Caco-2 (cell line): ENCODE measurements around the gene PER3. TPM values are rescaled to one million over a fixed set of nuclear protein-coding genes. Genes with fewer than 3 reads are reported as not detected.

Experiments
- BruUV-seq: library from RNA; stranded (reverse); fragments of 400-500 nt; replicated peaks from 2 replicates; lab custom pipeline; 2021; lab: Mats Ljungman, UMichigan
- CTCF ChIA-PET: fragments of 300-600 bp; sonication (Branson Sonifier 250); formaldehyde crosslinking; loops from one replicate; lab custom pipeline; 2022; ENCODE audit warnings: antibody characterized with exemption; lab: Charles Lee
- POLR2A ChIA-PET: fragments of 300-600 bp; sonication (Branson Sonifier 250); formaldehyde crosslinking; loops from one replicate; lab custom pipeline; 2022; ENCODE audit warnings: antibody characterized with exemption; lab: Charles Lee
- DNase-seq, 2 experiments: peaks; one replicate each; pipeline versions ENCODE4 v3.0.0 to v3.0.0-alpha.2; 2020 to 2022
- H3K27me3 ChIP-seq: replicated peaks from 2 replicates; pipeline ENCODE4 v1.6.0; 2011; ENCODE audit warnings: low read length; ENCODE audit not compliant: control insufficient read depth, insufficient read depth
- H3K36me3 ChIP-seq: 2 replicates; pipeline ENCODE4 v1.5.1; 2011; ENCODE audit warnings: low read length; ENCODE audit not compliant: control insufficient read depth, insufficient read depth
- H3K4me1 ChIP-seq: fragments of 250-450 bp; sonication (Bioruptor Pico); 2 replicates; pipeline ENCODE4 v1.5.1; 2020; ENCODE audit warnings: mild to moderate bottlenecking
- H3K4me3 ChIP-seq: 2 replicates; pipeline ENCODE4 v1.5.1; 2011; ENCODE audit warnings: low read depth, mild to moderate bottlenecking, control low read depth, low read length
- H3K9me3 ChIP-seq: fragments of 250-450 bp; sonication (Bioruptor Pico); 2 replicates; pipeline ENCODE4 v1.5.1; 2020; ENCODE audit warnings: mild to moderate bottlenecking, moderate library complexity
- H3K27ac Mint-ChIP-seq: one replicate; pipeline ENCODE4 v1.8.0; 2022; ENCODE audit warnings: mixed read lengths; ENCODE audit not compliant: unreplicated experiment
- H3K27me3 Mint-ChIP-seq: one replicate; pipeline ENCODE4 v1.8.0; 2022; ENCODE audit warnings: mixed read lengths; ENCODE audit not compliant: insufficient read depth, unreplicated experiment
- H3K36me3 Mint-ChIP-seq: one replicate; pipeline ENCODE4 v1.8.0; 2022; ENCODE audit warnings: mild to moderate bottlenecking, mixed read lengths; ENCODE audit not compliant: insufficient read depth, unreplicated experiment
- H3K4me1 Mint-ChIP-seq: one replicate; pipeline ENCODE4 v1.8.0; 2022; ENCODE audit warnings: low read depth, mixed read lengths; ENCODE audit not compliant: unreplicated experiment
- H3K4me3 Mint-ChIP-seq: one replicate; pipeline ENCODE4 v1.8.0; 2022; ENCODE audit warnings: mild to moderate bottlenecking, moderate library complexity, mixed read lengths; ENCODE audit not compliant: unreplicated experiment
- H3K9me3 Mint-ChIP-seq: one replicate; pipeline ENCODE4 v1.8.0; 2022; ENCODE audit warnings: mixed read lengths; ENCODE audit not compliant: unreplicated experiment
- intact Hi-C: fragments of 100-400 bp; cut with micrococcal nuclease; formaldehyde crosslinking; loops from one replicate; pipeline ENCODE4 v1.10.0; 2022; ENCODE audit not compliant: unreplicated experiment
- total RNA-seq: library from RNA; stranded (reverse); gene quantifications from 2 replicates; pipeline ENCODE4 v1.2.3, GENCODE V29; 2022
- TF ChIP-seq, protein P1 (sequence below), 2 experiments: fragments of 200-600 bp in 1 of 2; IDR thresholded peaks; 1 replicate in 1 of 2; 2 replicates in 1 of 2; pipeline versions ENCODE4 v1.5.1 to v1.8.0; 2011 to 2022; ENCODE audit warnings: antibody characterized with exemption in 1 of 2, control low read depth in 1 of 2, inconsistent platforms in 1 of 2, low read depth in 1 of 2, low read length in 1 of 2, mild to moderate bottlenecking in 1 of 2, moderate library complexity in 1 of 2; ENCODE audit not compliant: insufficient read depth in 1 of 2, severe bottlenecking in 1 of 2, unreplicated experiment in 1 of 2

Gene PER3
- total RNA-seq, 1 experiment from 2014 or later: 27.4 TPM

DNA sequence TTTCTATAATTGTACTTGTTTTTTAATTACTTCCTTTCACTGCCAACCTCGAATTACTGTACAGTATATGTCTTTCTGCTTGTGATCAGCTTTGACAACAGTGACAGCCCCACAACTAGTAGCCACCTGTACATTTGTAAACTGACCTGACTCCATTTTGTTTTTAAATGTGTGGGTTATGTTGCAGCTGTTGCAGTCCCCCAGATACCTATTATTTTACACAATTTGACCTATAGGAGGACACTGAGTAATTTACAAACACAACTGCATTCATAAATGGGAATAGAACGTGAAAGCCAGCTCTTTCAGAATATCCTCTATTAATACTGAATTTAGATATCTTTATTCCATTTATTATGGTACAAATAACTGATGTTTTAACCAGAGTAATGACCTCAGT is 15.5 kb upstream of the PER3 start:
- Mint-ChIP-seq H3K27ac (no peak overlapping the region), H3K27me3 (peaks cover 2% of the 10 kb centered on the region), H3K36me3 (peaks cover 5% of the 10 kb centered on the region), H3K9me3 (no peaks in the 10 kb centered on the region), H3K4me3 (no peak overlapping the region), H3K4me1 (peaks cover 6% of the 10 kb centered on the region)
- no peak for DNase-seq
- TF ChIP-seq, protein P1, sequence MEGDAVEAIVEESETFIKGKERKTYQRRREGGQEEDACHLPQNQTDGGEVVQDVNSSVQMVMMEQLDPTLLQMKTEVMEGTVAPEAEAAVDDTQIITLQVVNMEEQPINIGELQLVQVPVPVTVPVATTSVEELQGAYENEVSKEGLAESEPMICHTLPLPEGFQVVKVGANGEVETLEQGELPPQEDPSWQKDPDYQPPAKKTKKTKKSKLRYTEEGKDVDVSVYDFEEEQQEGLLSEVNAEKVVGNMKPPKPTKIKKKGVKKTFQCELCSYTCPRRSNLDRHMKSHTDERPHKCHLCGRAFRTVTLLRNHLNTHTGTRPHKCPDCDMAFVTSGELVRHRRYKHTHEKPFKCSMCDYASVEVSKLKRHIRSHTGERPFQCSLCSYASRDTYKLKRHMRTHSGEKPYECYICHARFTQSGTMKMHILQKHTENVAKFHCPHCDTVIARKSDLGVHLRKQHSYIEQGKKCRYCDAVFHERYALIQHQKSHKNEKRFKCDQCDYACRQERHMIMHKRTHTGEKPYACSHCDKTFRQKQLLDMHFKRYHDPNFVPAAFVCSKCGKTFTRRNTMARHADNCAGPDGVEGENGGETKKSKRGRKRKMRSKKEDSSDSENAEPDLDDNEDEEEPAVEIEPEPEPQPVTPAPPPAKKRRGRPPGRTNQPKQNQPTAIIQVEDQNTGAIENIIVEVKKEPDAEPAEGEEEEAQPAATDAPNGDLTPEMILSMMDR (IDR thresholded peaks at IDR 0.05; ENCODE audit: insufficient read depth in 1 of 2, low read depth in 1 of 2, low read length in 1 of 2, severe bottlenecking in 1 of 2, unreplicated experiment in 1 of 2): no peak
- POLR2A ChIA-PET: no interaction called here
- no peaks in the 10 kb centered on the region for H3K9me3 ChIP-seq
- no TSS peak for BruUV-seq
- H3K4me1 ChIP-seq: peaks cover 9% of the 10 kb centered on the region
- intact Hi-C loops: no loop called here
- H3K27me3 ChIP-seq: no peaks in the 10 kb centered on the region
- H3K4me3 ChIP-seq: no peak overlapping the region
- no peaks in the 10 kb centered on the region for H3K36me3 ChIP-seq
- CTCF ChIA-PET: interaction anchor here (1.2 kb wide), 1 partner anchor 16 kb away, joined by 6 read pairs; no protein-coding TSS in a partner anchor

DNA sequence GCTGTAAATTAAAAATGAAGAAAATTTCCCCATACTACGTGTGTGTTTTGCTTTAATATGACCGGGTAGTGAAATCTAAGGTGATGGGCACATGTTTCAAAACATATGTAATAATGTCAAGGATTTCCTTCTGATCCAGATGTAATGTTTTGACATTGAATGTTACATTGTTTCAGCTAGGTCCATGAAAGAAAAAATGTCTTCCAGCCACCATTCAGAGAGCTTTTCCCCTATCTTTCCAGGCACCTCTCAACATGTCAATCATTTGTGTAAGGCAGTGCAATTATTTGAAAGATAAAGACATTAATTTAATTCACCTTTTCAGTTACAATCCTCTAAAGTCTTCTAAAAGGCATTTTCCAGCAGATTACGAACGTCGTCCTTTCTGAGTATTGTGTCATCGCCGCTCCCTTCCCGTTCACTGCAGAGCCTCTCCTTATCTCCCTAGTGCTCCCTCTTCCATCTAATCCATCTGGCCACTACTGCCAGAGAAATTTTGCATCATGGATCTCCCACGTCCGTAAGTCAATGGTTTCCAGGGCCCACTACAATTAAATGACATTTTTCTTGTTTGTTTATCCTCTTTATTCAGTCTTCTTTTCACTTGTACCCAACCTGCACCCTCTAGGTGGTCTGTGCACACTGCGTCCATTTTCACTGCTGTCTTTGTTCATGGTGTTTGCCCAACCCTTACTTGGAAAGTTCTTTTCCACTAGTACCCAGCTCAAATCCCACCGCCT is 14.2 kb upstream of the PER3 start:
- Histone ChIP-seq H3K4me3 (no peak overlapping the region), H3K27me3 (no peaks in the 10 kb centered on the region), H3K36me3 (no peaks in the 10 kb centered on the region), H3K9me3 (no peaks in the 10 kb centered on the region), H3K4me1 (peaks cover 9% of the 10 kb centered on the region)
- no TSS peak for BruUV-seq
- Mint-ChIP-seq H3K36me3 (peaks cover 13% of the 10 kb centered on the region), H3K27me3 (peaks cover 2% of the 10 kb centered on the region), H3K9me3 (no peaks in the 10 kb centered on the region), H3K27ac (no peak overlapping the region), H3K4me3 (no peak overlapping the region), H3K4me1 (peaks cover 6% of the 10 kb centered on the region)
- intact Hi-C loops: no loop called here
- POLR2A ChIA-PET: no interaction called here
- no peak for DNase-seq
- TF ChIP-seq, protein P1 (IDR thresholded peaks at IDR 0.05; ENCODE audit: insufficient read depth in 1 of 2, low read depth in 1 of 2, low read length in 1 of 2, severe bottlenecking in 1 of 2, unreplicated experiment in 1 of 2): no peak
- CTCF ChIA-PET: interaction anchor here (1.3 kb wide), 1 partner anchor 102 kb away, joined by 3 read pairs; no protein-coding TSS in a partner anchor

DNA sequence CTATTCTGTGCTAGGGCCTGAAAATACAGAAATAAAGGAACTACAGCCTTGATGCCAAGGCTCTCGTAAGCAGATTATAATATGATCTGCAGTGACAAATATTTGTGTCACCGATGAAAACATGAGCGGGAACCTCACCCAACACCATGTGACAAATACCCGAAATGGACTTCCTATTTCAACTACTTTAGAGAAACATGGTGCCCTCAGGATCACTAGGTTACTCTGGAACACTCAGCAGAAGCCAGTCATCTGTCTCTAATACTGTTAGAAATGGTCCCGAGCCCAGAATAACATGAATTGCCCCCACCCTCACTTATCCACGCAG is 13.5 kb upstream of the PER3 start:
- peaks cover 17% of the 10 kb centered on the region for H3K36me3 Mint-ChIP-seq
- POLR2A ChIA-PET: no interaction called here
- Histone ChIP-seq H3K27me3 (no peaks in the 10 kb centered on the region), H3K36me3 (no peaks in the 10 kb centered on the region), H3K9me3 (no peaks in the 10 kb centered on the region), H3K4me3 (peak overlapping the region; percentile 68), H3K4me1 (peaks cover 9% of the 10 kb centered on the region)
- TF ChIP-seq, protein P1 (IDR thresholded peaks at IDR 0.05; ENCODE audit: insufficient read depth in 1 of 2, low read depth in 1 of 2, low read length in 1 of 2, severe bottlenecking in 1 of 2, unreplicated experiment in 1 of 2): no peak
- CTCF ChIA-PET: no interaction called here
- intact Hi-C loops: no loop called here
- peak overlapping the region; percentile 89 for H3K4me3 Mint-ChIP-seq
- BruUV-seq: TSS peak; percentile 62
- peaks cover 2% of the 10 kb centered on the region for H3K27me3 Mint-ChIP-seq
- no peaks in the 10 kb centered on the region for H3K9me3 Mint-ChIP-seq
- peaks cover 6% of the 10 kb centered on the region for H3K4me1 Mint-ChIP-seq
- no peak for DNase-seq
- H3K27ac Mint-ChIP-seq: peak overlapping the region; percentile 82
